GM18858 (cell line): ENCODE data around the gene GTF2A1.

Source experiments
- ATAC-seq: cut with Tn5 transposase; IDR thresholded peaks from one replicate; pipeline ENCODE4 v1.9.1; 2021; ENCODE audit not compliant: unreplicated experiment

Gene GTF2A1

GRCh38 chr14:81179631-81180030 is 41.1 kb downstream of the GTF2A1 start:
- no peak for ATAC-seq

- ATAC-seq: peak; percentile 52
These were observed 42.7 kb downstream of the GTF2A1 start for GRCh38 chr14:81178063-81178462.

- ATAC-seq: no peak
These were observed 43.5 kb downstream of the GTF2A1 start for GRCh38 chr14:81177225-81177624.

GRCh38 chr14:81176241-81176640 is 44.5 kb downstream of the GTF2A1 start:
- no peak for ATAC-seq

GRCh38 chr14:81172881-81173280 is 47.9 kb downstream of the GTF2A1 start:
- ATAC-seq: peak; percentile 20

- ATAC-seq: peak; percentile 25
These were observed 48.4 kb downstream of the GTF2A1 start for GRCh38 chr14:81172353-81172752.

GRCh38 chr14:81170829-81171195 is 49.9 kb downstream of the GTF2A1 start:
- ATAC-seq: no peak

GRCh38 chr14:81170104-81170828 is 50.5 kb downstream of the GTF2A1 start:
- ATAC-seq: peak; percentile 86

GRCh38 chr14:81169711-81170103 is 51.1 kb downstream of the GTF2A1 start:
- no peak for ATAC-seq

- no peak for ATAC-seq
These were observed 51.5 kb downstream of the GTF2A1 start for GRCh38 chr14:81169267-81169666.

GRCh38 chr14:81166121-81166520 is 54.6 kb downstream of the GTF2A1 start:
- ATAC-seq: no peak

- ATAC-seq: no peak
These were observed 55.6 kb downstream of the GTF2A1 start for GRCh38 chr14:81165188-81165587.

GRCh38 chr14:81164167-81164774 is 56.5 kb downstream of the GTF2A1 start:
- peak; percentile 95 for ATAC-seq

GRCh38 chr14:81162941-81163340 is 57.8 kb downstream of the GTF2A1 start:
- ATAC-seq: no peak

- ATAC-seq: no peak
These were observed 59.0 kb downstream of the GTF2A1 start for GRCh38 chr14:81161749-81162148.

- ATAC-seq: no peak
These were observed 59.7 kb downstream of the GTF2A1 start for GRCh38 chr14:81161088-81161487.

- no peak for ATAC-seq
These were observed 63.3 kb downstream of the GTF2A1 start for GRCh38 chr14:81157431-81157830.

- peak; percentile 80 for ATAC-seq
These were observed 67.6 kb downstream of the GTF2A1 start for GRCh38 chr14:81153187-81153586.

- no peak for ATAC-seq
These were observed 72.1 kb downstream of the GTF2A1 start for GRCh38 chr14:81148635-81149034.

- no peak for ATAC-seq
These were observed 73.4 kb downstream of the GTF2A1 start for GRCh38 chr14:81147140-81147897.

GRCh38 chr14:81144824-81145603 is 75.7 kb downstream of the GTF2A1 start:
- ATAC-seq: no peak
